MCF 10A (cell line): ENCODE results near the gene TRIM44. TPM values are rescaled to one million over a fixed set of nuclear protein-coding genes. Genes with fewer than 3 reads are reported as not detected.

Source experiments
- BruUV-seq: library from RNA; stranded (reverse); fragments of 400-500 nt; replicated peaks from 2 replicates; lab custom pipeline; 2021; lab: Mats Ljungman, UMichigan
- CTCF ChIA-PET: fragments of 300-600 bp; sonication (Branson Sonifier 250); formaldehyde crosslinking; extraction: SDS; loops from one replicate; lab custom pipeline; 2021; ENCODE audit warnings: antibody characterized with exemption, inconsistent platforms; lab: Yijun Ruan, JAX
- POLR2A ChIA-PET: fragments of 300-600, 350-650 bp; sonication (Branson Sonifier 250); formaldehyde crosslinking; extraction: SDS; loops from one replicate; lab custom pipeline; 2020; ENCODE audit warnings: antibody characterized with exemption, inconsistent platforms; lab: Yijun Ruan, JAX
- DNase-seq: peaks from one replicate; pipeline ENCODE4 v3.0.0-alpha.2; 2018; ENCODE audit not compliant: unreplicated experiment
- H3K27ac Mint-ChIP-seq: one replicate; pipeline ENCODE4 v1.8.0; 2022; ENCODE audit warnings: mild to moderate bottlenecking, low read depth, mixed read lengths; ENCODE audit not compliant: unreplicated experiment
- H3K27me3 Mint-ChIP-seq: one replicate; pipeline ENCODE4 v1.8.0; 2022; ENCODE audit warnings: mixed read lengths; ENCODE audit not compliant: insufficient read depth, unreplicated experiment
- H3K36me3 Mint-ChIP-seq: one replicate; pipeline ENCODE4 v1.8.0; 2022; ENCODE audit warnings: mild to moderate bottlenecking, moderate library complexity, mixed read lengths; ENCODE audit not compliant: insufficient read depth, unreplicated experiment
- H3K4me1 Mint-ChIP-seq: one replicate; pipeline ENCODE4 v1.8.0; 2022; ENCODE audit warnings: mixed read lengths; ENCODE audit not compliant: insufficient read depth, unreplicated experiment
- H3K4me3 Mint-ChIP-seq: one replicate; pipeline ENCODE4 v1.8.0; 2022; ENCODE audit warnings: mild to moderate bottlenecking, moderate library complexity, mixed read lengths; ENCODE audit not compliant: unreplicated experiment
- H3K9me3 Mint-ChIP-seq: one replicate; pipeline ENCODE4 v1.8.0; 2022; ENCODE audit warnings: mixed read lengths; ENCODE audit not compliant: unreplicated experiment
- intact Hi-C: fragments of 100-400 bp; cut with micrococcal nuclease; formaldehyde crosslinking; loops from 2 replicates; pipeline ENCODE4 v1.14.1; 2022
- total RNA-seq: library from RNA; stranded (reverse); gene quantifications from 2 replicates; pipeline ENCODE4 v1.2.3, GENCODE V29; 2022
- TF ChIP-seq, protein P1 (sequence below): fragments of 200-600 bp; IDR thresholded peaks from one replicate; pipeline ENCODE4 v1.8.0; 2022; ENCODE audit warnings: antibody characterized with exemption, mild to moderate bottlenecking; ENCODE audit not compliant: unreplicated experiment

The TRIM44 gene
- total RNA-seq, 1 experiment from 2014 or later: 103 TPM

DNA sequence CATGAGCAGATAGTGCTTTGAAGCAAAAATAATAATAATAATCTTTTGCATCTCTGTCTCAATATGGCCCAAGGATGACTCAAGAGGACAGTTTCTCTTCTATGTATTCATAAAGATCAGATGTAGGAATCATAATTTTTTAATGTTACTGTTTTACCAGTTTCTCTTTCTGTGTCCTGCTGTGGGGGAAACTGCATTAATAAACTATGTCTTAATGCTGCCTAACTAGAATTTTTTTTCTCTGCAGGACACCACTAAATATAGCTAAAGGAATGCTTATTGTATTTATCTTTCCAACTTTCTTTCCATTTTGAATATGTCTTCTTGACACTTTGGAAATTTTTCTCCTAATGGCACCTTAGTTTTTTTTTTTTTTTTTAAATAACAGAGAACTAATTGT lies 37.8 kb upstream of the TRIM44 start:
- Mint-ChIP-seq H3K36me3 (peaks cover 15% of the 10 kb centered on the region), H3K27ac (no peak overlapping the region), H3K27me3 (no peaks in the 10 kb centered on the region), H3K9me3 (no peaks in the 10 kb centered on the region), H3K4me3 (no peak overlapping the region), H3K4me1 (peaks cover 48% of the 10 kb centered on the region)
- CTCF ChIA-PET: interaction anchor here (0.6 to 1.2 kb wide), 4 partner anchors 100 to 553 kb away, joined by 3 to 4 read pairs (median 4); no protein-coding TSS in a partner anchor
- intact Hi-C loops: loop anchor here (5.0 kb wide), 1 partner anchor 173 kb away; no protein-coding TSS in a partner anchor
- POLR2A ChIA-PET: interaction anchor here (0.6 to 2.4 kb wide), 5 partner anchors 18 to 367 kb away, joined by 3 to 14 read pairs (median 4); partner anchors contain the start of gene TRIM44
- TF ChIP-seq, protein P1, sequence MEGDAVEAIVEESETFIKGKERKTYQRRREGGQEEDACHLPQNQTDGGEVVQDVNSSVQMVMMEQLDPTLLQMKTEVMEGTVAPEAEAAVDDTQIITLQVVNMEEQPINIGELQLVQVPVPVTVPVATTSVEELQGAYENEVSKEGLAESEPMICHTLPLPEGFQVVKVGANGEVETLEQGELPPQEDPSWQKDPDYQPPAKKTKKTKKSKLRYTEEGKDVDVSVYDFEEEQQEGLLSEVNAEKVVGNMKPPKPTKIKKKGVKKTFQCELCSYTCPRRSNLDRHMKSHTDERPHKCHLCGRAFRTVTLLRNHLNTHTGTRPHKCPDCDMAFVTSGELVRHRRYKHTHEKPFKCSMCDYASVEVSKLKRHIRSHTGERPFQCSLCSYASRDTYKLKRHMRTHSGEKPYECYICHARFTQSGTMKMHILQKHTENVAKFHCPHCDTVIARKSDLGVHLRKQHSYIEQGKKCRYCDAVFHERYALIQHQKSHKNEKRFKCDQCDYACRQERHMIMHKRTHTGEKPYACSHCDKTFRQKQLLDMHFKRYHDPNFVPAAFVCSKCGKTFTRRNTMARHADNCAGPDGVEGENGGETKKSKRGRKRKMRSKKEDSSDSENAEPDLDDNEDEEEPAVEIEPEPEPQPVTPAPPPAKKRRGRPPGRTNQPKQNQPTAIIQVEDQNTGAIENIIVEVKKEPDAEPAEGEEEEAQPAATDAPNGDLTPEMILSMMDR: no peak
- DNase-seq: no peak
- BruUV-seq: no TSS peak

DNA sequence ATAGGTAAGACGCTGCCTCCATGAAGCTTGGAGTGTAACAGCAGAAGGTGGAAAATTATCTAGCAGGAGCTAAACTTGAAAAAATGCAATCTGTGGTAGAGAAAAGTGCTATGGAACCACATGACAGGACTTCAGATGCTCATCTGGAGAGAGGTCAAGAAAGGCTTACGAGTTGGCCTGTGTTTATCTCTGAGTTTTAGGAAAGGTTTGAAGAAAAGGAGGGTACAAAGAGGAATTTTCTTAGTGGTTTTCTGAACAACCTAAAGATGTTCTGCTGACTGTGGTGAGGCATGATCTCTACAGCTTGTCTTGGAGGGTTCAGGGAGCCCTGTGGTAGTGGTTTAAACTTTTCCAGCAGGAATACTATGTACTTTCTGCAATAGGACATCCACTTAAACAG lies 36.1 kb upstream of the TRIM44 start:
- ChIA-PET CTCF (interaction anchor here (0.8 kb wide), 1 partner anchor 300 kb away, joined by 7 read pairs; no protein-coding TSS in a partner anchor), POLR2A (interaction anchor here (0.7 kb wide), 1 partner anchor 414 kb away, joined by 3 read pairs; no protein-coding TSS in a partner anchor)
- Mint-ChIP-seq H3K27ac (no peak overlapping the region), H3K27me3 (no peaks in the 10 kb centered on the region), H3K4me3 (no peak overlapping the region), H3K9me3 (no peaks in the 10 kb centered on the region), H3K4me1 (peaks cover 49% of the 10 kb centered on the region), H3K36me3 (peaks cover 4% of the 10 kb centered on the region)
- intact Hi-C loops: no loop called here
- TF ChIP-seq, protein P1: no peak
- DNase-seq: no peak
- no TSS peak for BruUV-seq

DNA sequence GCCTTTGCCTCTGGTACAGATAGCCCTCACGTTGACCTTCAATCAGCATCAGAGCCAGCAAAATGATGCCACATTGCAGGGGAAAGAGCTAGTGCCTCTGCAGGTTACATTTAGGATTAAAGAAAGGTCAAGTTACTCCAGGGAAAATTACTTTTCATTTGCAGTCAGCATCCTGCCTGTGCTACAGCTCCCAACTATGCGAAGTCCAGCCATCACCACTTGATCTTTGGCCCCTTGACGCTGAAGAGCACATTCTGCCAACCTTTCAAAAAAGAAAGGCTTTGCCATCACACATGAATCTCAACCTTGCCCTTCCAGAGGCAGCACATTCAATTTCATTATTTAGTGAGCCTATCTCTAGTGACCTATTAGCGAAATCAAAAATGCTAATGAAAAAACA lies 33.1 kb upstream of the TRIM44 start:
- Mint-ChIP-seq H3K4me1 (peaks cover 25% of the 10 kb centered on the region), H3K9me3 (no peaks in the 10 kb centered on the region), H3K27ac (no peak overlapping the region), H3K4me3 (no peak overlapping the region), H3K27me3 (no peaks in the 10 kb centered on the region), H3K36me3 (no peaks in the 10 kb centered on the region)
- intact Hi-C loops: no loop called here
- DNase-seq: no peak
- no TSS peak for BruUV-seq
- ChIA-PET POLR2A (interaction anchor here (0.9 to 2.9 kb wide), 5 partner anchors 8 to 184 kb away, joined by 3 to 22 read pairs (median 4); partner anchors contain the start of genes FJX1 and TRIM44), CTCF (interaction anchor here (0.6 to 1.9 kb wide), 3 partner anchors 10 to 575 kb away, joined by 4 to 10 read pairs (median 4); partner anchors contain the start of gene FJX1)
- TF ChIP-seq, protein P1: no peak

DNA sequence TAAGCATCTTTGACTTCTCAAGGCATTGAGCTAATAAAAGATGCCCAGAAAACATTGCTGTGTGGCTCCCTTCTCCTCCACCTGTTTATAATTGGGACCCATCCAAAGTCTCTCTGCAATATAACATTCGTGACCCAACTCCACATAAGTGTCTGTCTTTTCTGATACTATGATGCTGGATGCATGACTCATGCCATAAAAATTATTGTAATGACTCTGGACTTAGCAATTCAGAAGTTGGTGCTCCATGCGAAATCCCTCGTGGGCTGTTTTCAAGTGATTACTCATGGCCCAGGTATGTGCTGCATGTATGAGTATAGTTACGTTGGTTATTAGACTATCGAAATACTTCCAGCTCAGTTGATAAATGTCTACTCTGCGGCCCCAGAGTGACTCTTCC lies 32.7 kb upstream of the TRIM44 start:
- H3K27me3 Mint-ChIP-seq: no peaks in the 10 kb centered on the region
- peak overlapping the region; percentile 36 for H3K27ac Mint-ChIP-seq
- H3K9me3 Mint-ChIP-seq: no peaks in the 10 kb centered on the region
- intact Hi-C loops: no loop called here
- H3K4me1 Mint-ChIP-seq: peaks cover 25% of the 10 kb centered on the region
- no TSS peak for BruUV-seq
- no peak overlapping the region for H3K4me3 Mint-ChIP-seq
- ChIA-PET POLR2A (interaction anchor here (0.6 to 2.9 kb wide), 7 partner anchors 8 to 520 kb away, joined by 3 to 22 read pairs (median 3); partner anchors contain the start of genes FJX1 and TRIM44), CTCF (interaction anchor here (0.8 to 1.9 kb wide), 3 partner anchors 11 to 31 kb away, joined by 3 to 10 read pairs (median 4); partner anchors contain the start of gene FJX1)
- peak; percentile 95 for DNase-seq
- TF ChIP-seq, protein P1: no peak
- no peaks in the 10 kb centered on the region for H3K36me3 Mint-ChIP-seq
